HCT116 (cell line): ENCODE measurements around the gene CDK10. TPM values are rescaled to one million over a fixed set of nuclear protein-coding genes. Genes with fewer than 3 reads are reported as not detected.

Experiments
- ATAC-seq: fragments of 200-7000 bp; cut with Tn5 transposase; 2 replicates; pipeline ENCODE4 v1.9.1; 2020; ENCODE audit warnings: mild to moderate bottlenecking, moderate library complexity
- BruUV-seq: library from RNA; stranded (reverse); fragments of 400-500 nt; replicated peaks from 2 replicates; lab custom pipeline; 2021; lab: Mats Ljungman, UMichigan
- CTCF ChIA-PET: fragments of 300-600 bp; sonication (Branson Sonifier 250); formaldehyde crosslinking; loops from one replicate; lab custom pipeline; 2021; ENCODE audit warnings: antibody characterized with exemption; lab: Charles Lee
- POLR2A ChIA-PET: fragments of 300-600, 350-600 bp; sonication (Branson Sonifier 250); formaldehyde crosslinking; loops from one replicate; lab custom pipeline; 2021; ENCODE audit warnings: antibody characterized with exemption; lab: Charles Lee
- RAD21 ChIA-PET, 2 experiments: fragments of 300-600 bp; sonication (Branson Sonifier 250); formaldehyde crosslinking; loops; one replicate each; lab custom pipeline; 2023; ENCODE audit warnings: low total read pairs in 2 of 2; ENCODE audit not compliant: uncharacterized antibody in 2 of 2, unreplicated experiment in 2 of 2, low non-redundant PET in 1 of 2; lab: Charles Lee
- DNase-seq: peaks from one replicate; pipeline ENCODE4 v3.0.0-alpha.2; 2010; ENCODE audit warnings: low read depth, low spot score
- H2AFZ ChIP-seq: fragments of 200-600 bp; shearing (Covaris generic), sonication (generic); 2 replicates; pipeline ENCODE4 v1.6.1; 2017; ENCODE audit warnings: low read depth, mixed run types, mixed read lengths, antibody characterized with exemption, low read length; ENCODE audit not compliant: poor library complexity, severe bottlenecking
- H3K27ac ChIP-seq: 2 replicates; pipeline ENCODE4 v1.5.1; 2012; ENCODE audit warnings: low read depth, low read length
- H3K27me3 ChIP-seq: fragments of 200-600 bp; sonication (generic); 2 replicates; pipeline ENCODE4 v1.6.1; 2016; ENCODE audit warnings: mixed run types, low read length, mixed read lengths; ENCODE audit not compliant: insufficient read depth
- H3K36me3 ChIP-seq, 2 experiments: fragments of 200-500 bp in 1 of 2; fragments of 200-600 bp in 1 of 2; sonication (Bioruptor generic) in 1 of 2; sonication (generic) in 1 of 2; 2 replicates each; pipeline versions ENCODE4 v1.5.1 to v1.6.1; 2014 to 2016; ENCODE audit warnings: low read length in 2 of 2, inconsistent platforms in 1 of 2, mixed read lengths in 1 of 2, mixed run types in 1 of 2; ENCODE audit not compliant: insufficient read depth in 2 of 2, control insufficient read depth in 1 of 2
- H3K4me1 ChIP-seq, 2 experiments: fragments of 200-600 bp in 1 of 2; sonication (generic) in 1 of 2; 2 replicates each; pipeline versions ENCODE4 v1.5.1 to v1.6.1; 2012 to 2017; ENCODE audit warnings: low read length in 2 of 2, inconsistent platforms in 1 of 2, mild to moderate bottlenecking in 1 of 2, mixed read lengths in 1 of 2, mixed run types in 1 of 2, moderate library complexity in 1 of 2; ENCODE audit not compliant: insufficient read depth in 2 of 2, control insufficient read depth in 1 of 2
- H3K4me2 ChIP-seq: fragments of 200-600 bp; sonication (generic); 2 replicates; pipeline ENCODE4 v1.6.1; 2017; ENCODE audit warnings: mixed run types, low read length, mixed read lengths
- H3K4me3 ChIP-seq, 2 experiments: fragments of 200-600 bp in 1 of 2; sonication (generic) in 1 of 2; replicated peaks in 1 of 2; 2 replicates each; pipeline ENCODE4 v1.5.1; 2011 to 2016; ENCODE audit warnings: low read length in 2 of 2, control low read depth in 1 of 2, low read depth in 1 of 2, mild to moderate bottlenecking in 1 of 2, mixed read lengths in 1 of 2, mixed run types in 1 of 2
- H3K79me2 ChIP-seq: fragments of 200-600 bp; sonication (generic); 2 replicates; pipeline ENCODE4 v1.6.1; 2017; ENCODE audit warnings: mild to moderate bottlenecking, mixed run types, low read length, moderate library complexity, mixed read lengths; ENCODE audit not compliant: insufficient read depth
- H3K9ac ChIP-seq: fragments of 200-600 bp; sonication (generic); 2 replicates; pipeline ENCODE4 v1.6.1; 2016; ENCODE audit warnings: low read length, mixed read lengths
- H3K9me2 ChIP-seq: fragments of 200-600 bp; sonication (generic), shearing (Covaris generic); 2 replicates; pipeline ENCODE4 v1.6.1; 2017; ENCODE audit warnings: mixed run types, mild to moderate bottlenecking, moderate library complexity; ENCODE audit not compliant: insufficient read depth
- H3K9me3 ChIP-seq, 2 experiments: fragments of 200-500 bp in 1 of 2; fragments of 200-600 bp in 1 of 2; sonication (Bioruptor generic) in 1 of 2; sonication (generic) in 1 of 2; 2 replicates each; pipeline ENCODE4 v1.6.1; 2014 to 2017; ENCODE audit warnings: low read length in 2 of 2, mixed read lengths in 2 of 2, inconsistent platforms in 1 of 2, low read depth in 1 of 2, mild to moderate bottlenecking in 1 of 2, mixed run types in 1 of 2, moderate library complexity in 1 of 2; ENCODE audit not compliant: control insufficient read depth in 1 of 2, insufficient read depth in 1 of 2
- H4K20me1 ChIP-seq: fragments of 200-600 bp; sonication (generic), shearing (Covaris generic); 2 replicates; pipeline ENCODE4 v1.6.1; 2017; ENCODE audit warnings: mixed run types, mild to moderate bottlenecking, moderate library complexity; ENCODE audit not compliant: insufficient read depth
- CTCF ChIP-seq, 3 experiments: fragments of 200-600 bp in 1 of 3; sonication (generic) in 1 of 3; IDR thresholded peaks in 2 of 3; conservative IDR thresholded peaks in 1 of 3; 2 replicates each; pipeline ENCODE4 v1.5.1; 2012 to 2017; ENCODE audit warnings: low read depth in 2 of 3, low read length in 2 of 3, antibody characterized with exemption in 1 of 3, borderline replicate concordance in 1 of 3, control low read depth in 1 of 3, mild to moderate bottlenecking in 1 of 3, mixed read lengths in 1 of 3, mixed run types in 1 of 3, moderate library complexity in 1 of 3; ENCODE audit not compliant: insufficient read depth in 1 of 3
- ELF1 ChIP-seq: IDR thresholded peaks from 2 replicates; pipeline ENCODE4 v1.6.1; 2012; ENCODE audit warnings: low read depth, borderline replicate concordance
- EZH2phosphoT487 ChIP-seq: fragments of 200-600 bp; IDR thresholded peaks from 2 replicates; pipeline ENCODE4 v1.6.1; 2018; ENCODE audit warnings: antibody characterized with exemption, borderline replicate concordance
- FOSL1 ChIP-seq: IDR thresholded peaks from 2 replicates; pipeline ENCODE4 v1.6.1; 2012; ENCODE audit warnings: low read depth
- JUND ChIP-seq: IDR thresholded peaks from 2 replicates; pipeline ENCODE4 v1.6.1; 2012
- POLR2A ChIP-seq: IDR thresholded peaks from 2 replicates; pipeline ENCODE4 v1.7.0; 2011; ENCODE audit warnings: borderline replicate concordance; ENCODE audit not compliant: insufficient read depth, insufficient read length; ENCODE audit errors: extremely low read depth
- SIN3A ChIP-seq: IDR thresholded peaks from 2 replicates; pipeline ENCODE4 v1.6.1; 2012; ENCODE audit warnings: low read depth
- SP1 ChIP-seq: IDR thresholded peaks from 2 replicates; pipeline ENCODE4 v1.6.1; 2012; ENCODE audit warnings: low read depth
- SRF ChIP-seq: IDR thresholded peaks from 2 replicates; pipeline ENCODE4 v1.6.1; 2012; ENCODE audit warnings: low read depth
- YY1 ChIP-seq: IDR thresholded peaks from 2 replicates; pipeline ENCODE4 v1.6.1; 2011; ENCODE audit warnings: low read length, low read depth, moderate library complexity, mild to moderate bottlenecking; ENCODE audit not compliant: insufficient replicate concordance; ENCODE audit errors: extremely low read depth
- ZFX ChIP-seq: fragments of 450-650 bp; IDR thresholded peaks from 2 replicates; pipeline ENCODE4 v1.6.1; 2017
- ZNF274 ChIP-seq: fragments of 200-500 bp; sonication (Bioruptor generic); IDR thresholded peaks from 2 replicates; pipeline ENCODE4 v1.6.1; 2014; ENCODE audit warnings: mild to moderate bottlenecking, low read depth, low read length, inconsistent platforms
- intact Hi-C: fragments of 100-400 bp; cut with micrococcal nuclease; formaldehyde crosslinking; loops from 2 replicates; pipeline ENCODE4 v1.10.0; 2022
- total RNA-seq: library from RNA; stranded (reverse); gene quantifications from one replicate; pipeline ENCODE4 v1.2.1, GENCODE V29; 2021; ENCODE audit not compliant: unreplicated experiment
- TF ChIP-seq, protein P1 (sequence below): IDR thresholded peaks from 2 replicates; pipeline ENCODE4 v1.6.1; 2011; ENCODE audit warnings: mild to moderate bottlenecking, low read length, moderate library complexity; ENCODE audit not compliant: insufficient replicate concordance; ENCODE audit errors: extremely low read depth
- TF ChIP-seq, protein P2 (sequence below): IDR thresholded peaks from 2 replicates; pipeline ENCODE4 v1.6.1; 2012

CDK10 gene
- total RNA-seq, 1 experiment from 2014 or later: 165 TPM

- Histone ChIP-seq H3K4me1 (peaks cover 9 to 20% of the 10 kb centered on the region in 2 experiments), H3K9me3 (peaks cover 6% of the 10 kb centered on the region in 2 experiments; a peak in 2 of 4 replicates), H3K79me2 (peaks cover 30% of the 10 kb centered on the region), H3K9ac (peak overlapping the region; percentile 86), H3K4me3 (peak overlapping the region; percentile 57 to 85), H3K27me3 (no peaks in the 10 kb centered on the region), H3K36me3 (peaks cover 17 to 54% of the 10 kb centered on the region in 2 experiments; a peak in 3 of 4 replicates), H2AFZ (no peak overlapping the region), H3K9me2 (no peaks in the 10 kb centered on the region), H4K20me1 (no peaks in the 10 kb centered on the region), H3K27ac (peak overlapping the region; percentile 80), H3K4me2 (peak overlapping the region; percentile 95)
- no peak for TF ChIP-seq YY1
- peak; percentile 15 for TF ChIP-seq POLR2A
- RAD21 ChIA-PET: no interaction called here
- DNase-seq: no peak
- ATAC-seq: peak; percentile 54
- POLR2A ChIA-PET: interaction anchor here (1.0 to 1.4 kb wide), 5 partner anchors 8 to 19 kb away, joined by 3 to 7 read pairs (median 4); no protein-coding TSS in a partner anchor
- TSS peak; percentile 57 for BruUV-seq
- intact Hi-C loops: no loop called here
- CTCF ChIA-PET: interaction anchor here (0.9 to 1.8 kb wide), 5 partner anchors 13 to 122 kb away, joined by 3 to 14 read pairs (median 3); no protein-coding TSS in a partner anchor
Observed at GRCh38 chr16:89687092-89687940, 827 bp downstream of the CDK10 start.

DNA sequence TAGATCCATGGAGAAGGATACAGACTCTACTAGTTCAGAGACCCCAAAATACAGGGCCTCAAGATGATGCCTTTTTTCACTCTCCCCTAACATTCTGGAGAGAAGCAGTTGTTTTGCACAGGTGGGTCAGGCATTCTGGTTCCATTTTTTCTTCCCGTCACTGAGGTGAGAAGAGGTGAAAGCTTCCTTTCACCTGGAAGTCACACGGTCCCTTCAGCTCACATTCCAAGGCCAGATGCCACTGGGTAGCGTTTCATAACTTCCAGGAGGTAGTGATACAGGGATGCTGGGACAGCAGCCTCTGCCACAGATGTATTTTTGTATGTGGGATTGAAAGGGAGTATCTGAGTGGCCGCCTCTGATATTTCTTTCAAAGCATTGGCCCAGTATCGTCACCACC, 1.9 kb downstream of the CDK10 start:
- H3K9ac ChIP-seq: no peak overlapping the region
- CTCF ChIA-PET: no interaction called here
- no peak for TF ChIP-seq SIN3A
- TF ChIP-seq, protein P1, sequence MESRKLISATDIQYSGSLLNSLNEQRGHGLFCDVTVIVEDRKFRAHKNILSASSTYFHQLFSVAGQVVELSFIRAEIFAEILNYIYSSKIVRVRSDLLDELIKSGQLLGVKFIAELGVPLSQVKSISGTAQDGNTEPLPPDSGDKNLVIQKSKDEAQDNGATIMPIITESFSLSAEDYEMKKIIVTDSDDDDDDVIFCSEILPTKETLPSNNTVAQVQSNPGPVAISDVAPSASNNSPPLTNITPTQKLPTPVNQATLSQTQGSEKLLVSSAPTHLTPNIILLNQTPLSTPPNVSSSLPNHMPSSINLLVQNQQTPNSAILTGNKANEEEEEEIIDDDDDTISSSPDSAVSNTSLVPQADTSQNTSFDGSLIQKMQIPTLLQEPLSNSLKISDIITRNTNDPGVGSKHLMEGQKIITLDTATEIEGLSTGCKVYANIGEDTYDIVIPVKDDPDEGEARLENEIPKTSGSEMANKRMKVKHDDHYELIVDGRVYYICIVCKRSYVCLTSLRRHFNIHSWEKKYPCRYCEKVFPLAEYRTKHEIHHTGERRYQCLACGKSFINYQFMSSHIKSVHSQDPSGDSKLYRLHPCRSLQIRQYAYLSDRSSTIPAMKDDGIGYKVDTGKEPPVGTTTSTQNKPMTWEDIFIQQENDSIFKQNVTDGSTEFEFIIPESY: no peak
- no peak for TF ChIP-seq ZFX
- no peak for TF ChIP-seq YY1
- TF ChIP-seq, protein P2, sequence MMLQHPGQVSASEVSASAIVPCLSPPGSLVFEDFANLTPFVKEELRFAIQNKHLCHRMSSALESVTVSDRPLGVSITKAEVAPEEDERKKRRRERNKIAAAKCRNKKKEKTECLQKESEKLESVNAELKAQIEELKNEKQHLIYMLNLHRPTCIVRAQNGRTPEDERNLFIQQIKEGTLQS: no peak
- TF ChIP-seq SRF: no peak
- TF ChIP-seq ELF1: no peak
- no peak for TF ChIP-seq SP1
- no peak for TF ChIP-seq FOSL1
- TF ChIP-seq JUND: no peak
- no peak for TF ChIP-seq CTCF (IDR thresholded peaks at IDR 0.05 in 2 of 3, conservative IDR thresholded peaks at IDR 0.05 in 1 of 3; ENCODE audit: borderline replicate concordance in 1 of 3, insufficient read depth in 1 of 3, low read depth in 2 of 3, low read length in 2 of 3)
- no peak for TF ChIP-seq ZNF274
- TF ChIP-seq EZH2phosphoT487: no peak

More for the DNA sequence above, 1.9 kb downstream of the CDK10 start:
- DNase-seq: no peak
- Histone ChIP-seq H3K27ac (no peak overlapping the region), H3K9me3 (peaks cover 6% of the 10 kb centered on the region in 2 experiments; a peak in 2 of 4 replicates), H2AFZ (no peak overlapping the region), H3K4me3 (no peak overlapping the region), H3K79me2 (peaks cover 30% of the 10 kb centered on the region), H3K4me2 (no peak overlapping the region), H3K27me3 (no peaks in the 10 kb centered on the region), H4K20me1 (no peaks in the 10 kb centered on the region), H3K4me1 (peaks cover 9 to 20% of the 10 kb centered on the region in 2 experiments), H3K36me3 (peaks cover 22 to 61% of the 10 kb centered on the region in 2 experiments; a peak in 3 of 4 replicates), H3K9me2 (no peaks in the 10 kb centered on the region)
- no peak for ATAC-seq
- POLR2A ChIA-PET: no interaction called here
- RAD21 ChIA-PET: no interaction called here
- BruUV-seq: no TSS peak
- intact Hi-C loops: no loop called here
